ENCODE data around the gene TRIM38. TPM values are rescaled to one million over a fixed set of nuclear protein-coding genes. Genes with fewer than 3 reads are reported as not detected.
"Not testable (repeated sequence)": the region's sequence is repeated elsewhere in the genome, so short reads cannot be mapped to it uniquely, and the experiment has no call there.

The TRIM38 gene, protein sequence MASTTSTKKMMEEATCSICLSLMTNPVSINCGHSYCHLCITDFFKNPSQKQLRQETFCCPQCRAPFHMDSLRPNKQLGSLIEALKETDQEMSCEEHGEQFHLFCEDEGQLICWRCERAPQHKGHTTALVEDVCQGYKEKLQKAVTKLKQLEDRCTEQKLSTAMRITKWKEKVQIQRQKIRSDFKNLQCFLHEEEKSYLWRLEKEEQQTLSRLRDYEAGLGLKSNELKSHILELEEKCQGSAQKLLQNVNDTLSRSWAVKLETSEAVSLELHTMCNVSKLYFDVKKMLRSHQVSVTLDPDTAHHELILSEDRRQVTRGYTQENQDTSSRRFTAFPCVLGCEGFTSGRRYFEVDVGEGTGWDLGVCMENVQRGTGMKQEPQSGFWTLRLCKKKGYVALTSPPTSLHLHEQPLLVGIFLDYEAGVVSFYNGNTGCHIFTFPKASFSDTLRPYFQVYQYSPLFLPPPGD
- 10 to 100 TPM in 1 of 4 donors, 1 to 10 TPM in 3; 8.9 to 14.0 (median 9.5) TPM for polyA plus RNA-seq (ENCODE audit: insufficient read length in 4 of 4)

DNA sequence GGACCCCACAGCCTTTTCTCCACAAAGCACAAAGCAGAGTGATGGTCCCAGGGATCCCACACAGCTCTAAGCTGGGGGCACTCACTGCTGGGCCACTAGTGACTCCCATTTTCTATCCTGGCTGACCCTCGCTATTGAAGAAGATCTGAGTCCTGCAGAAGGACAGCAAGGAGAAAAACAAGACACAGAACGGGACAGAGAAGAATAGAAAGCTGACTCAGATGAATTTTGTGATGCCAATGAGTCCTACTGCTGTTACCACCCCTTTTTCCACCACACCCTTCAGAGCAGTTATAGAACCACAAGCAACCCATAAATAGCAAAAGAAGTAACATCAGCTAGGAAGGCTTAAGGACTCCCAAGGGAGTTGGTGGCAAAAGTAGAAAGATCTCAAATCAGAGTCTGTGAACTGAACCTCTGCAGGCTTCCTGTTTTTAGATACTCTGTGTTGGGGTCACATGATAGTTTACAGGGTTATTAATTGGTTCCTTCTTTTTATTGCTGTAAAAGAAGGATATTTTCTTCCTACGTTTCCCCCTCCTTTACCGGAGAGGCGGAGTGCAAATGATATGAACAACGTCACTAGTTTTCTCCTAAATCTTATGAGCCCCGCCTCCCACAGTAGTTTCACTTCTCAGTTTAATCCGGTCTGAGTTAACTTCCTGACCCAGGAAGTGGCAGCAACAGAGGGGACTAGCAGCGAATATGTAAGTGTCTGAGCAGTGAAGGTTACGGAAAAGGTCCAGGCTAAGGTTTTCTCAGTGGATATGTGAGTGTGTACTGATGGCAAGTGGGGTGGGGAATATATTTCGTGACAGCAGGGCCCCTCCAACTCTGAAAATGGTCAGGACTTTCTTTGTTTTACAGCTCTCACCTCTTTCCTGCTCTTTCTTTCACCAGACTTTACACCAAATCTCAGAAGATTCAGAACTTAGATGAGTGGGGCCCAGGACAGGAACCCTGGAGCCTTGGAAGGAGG is at the start of gene TRIM38:
Gene TRIM38, plus strand, starts transcription at position 654 of the 979 bp plus-strand sequence. CDS start 3,721 bp downstream, outside the sequence.
- peak; percentile 65 to 85 (median 73) for DNase-seq (ENCODE audit: low read depth in 4 of 4, low spot score in 2 of 4)

DNA sequence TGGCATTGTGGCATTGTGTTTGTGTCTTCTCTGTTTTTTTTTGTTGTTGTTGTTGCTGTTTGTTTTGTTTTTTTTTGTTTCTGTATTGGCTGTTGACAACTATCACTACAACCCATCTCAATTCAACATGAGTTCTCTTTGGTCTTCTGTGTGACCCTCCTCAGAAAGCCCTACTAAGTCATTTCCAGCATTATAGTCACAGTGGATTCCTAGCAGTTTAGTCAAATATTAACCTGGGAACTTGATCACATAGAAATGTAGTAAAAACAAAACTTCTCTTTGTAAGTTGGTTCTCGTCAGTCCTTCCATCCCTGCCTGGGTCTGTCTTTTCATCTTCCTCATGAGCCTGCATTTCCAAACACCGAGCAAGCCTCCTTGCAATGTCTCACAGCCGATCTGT is 48.9 kb upstream of the TRIM38 start:
- DNase-seq (ENCODE audit: low read depth in 4 of 4, low spot score in 2 of 4), result no peak

DNA sequence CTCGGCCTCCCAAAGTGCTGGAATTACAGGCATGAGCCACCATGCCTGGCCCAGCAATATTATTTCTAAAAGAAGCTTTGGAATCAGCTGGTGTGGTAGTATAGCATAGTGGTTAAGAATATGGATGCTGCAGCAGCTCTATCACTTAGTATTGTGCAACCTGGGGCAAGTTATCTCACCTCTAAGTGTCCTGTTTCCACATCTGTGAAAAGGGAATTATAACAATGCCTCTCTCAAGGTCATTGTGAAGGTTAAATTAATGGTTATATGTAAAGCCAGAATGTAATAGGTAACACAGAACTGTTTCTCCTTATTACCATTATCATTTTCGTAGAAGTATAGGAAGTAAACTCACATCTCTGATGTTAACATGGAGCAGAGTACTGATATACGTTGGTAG is 46.3 kb upstream of the TRIM38 start:
- DNase-seq (ENCODE audit: low read depth in 4 of 4, low spot score in 2 of 4), result no peak

DNA sequence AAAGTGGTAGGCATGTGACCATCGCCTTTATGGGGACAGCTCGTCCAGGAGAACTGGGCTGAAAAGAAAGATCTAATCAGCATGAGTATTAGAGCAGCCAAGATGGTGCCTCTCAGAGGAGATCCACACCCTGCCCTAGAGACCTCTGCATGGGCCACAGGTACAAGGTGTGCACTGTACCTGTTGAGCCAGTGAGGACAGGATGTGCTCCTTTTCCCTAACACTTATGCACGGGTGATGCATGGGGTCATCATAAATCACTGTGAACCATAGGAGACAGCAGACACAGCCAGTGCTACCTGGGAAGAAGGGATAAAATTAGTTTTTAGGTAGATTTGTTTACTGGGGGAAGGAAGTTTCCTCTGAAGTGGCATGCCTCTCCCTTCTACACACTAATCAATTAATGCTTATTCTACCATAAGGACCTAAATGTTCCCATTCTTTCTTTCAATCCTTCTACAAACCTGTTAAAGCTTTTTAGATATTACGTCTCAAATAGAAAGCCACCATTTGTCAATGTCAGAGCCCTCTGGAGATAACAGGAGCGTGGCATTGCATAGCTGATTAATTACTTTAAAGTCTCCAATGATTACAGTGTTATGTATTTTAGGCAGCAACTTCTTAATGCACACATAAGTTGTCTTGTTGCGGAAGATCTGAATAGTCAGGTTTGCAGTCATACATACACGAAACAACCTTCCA is 45.7 kb upstream of the TRIM38 start:
- no peak for DNase-seq (ENCODE audit: low read depth in 4 of 4, low spot score in 2 of 4)

DNA sequence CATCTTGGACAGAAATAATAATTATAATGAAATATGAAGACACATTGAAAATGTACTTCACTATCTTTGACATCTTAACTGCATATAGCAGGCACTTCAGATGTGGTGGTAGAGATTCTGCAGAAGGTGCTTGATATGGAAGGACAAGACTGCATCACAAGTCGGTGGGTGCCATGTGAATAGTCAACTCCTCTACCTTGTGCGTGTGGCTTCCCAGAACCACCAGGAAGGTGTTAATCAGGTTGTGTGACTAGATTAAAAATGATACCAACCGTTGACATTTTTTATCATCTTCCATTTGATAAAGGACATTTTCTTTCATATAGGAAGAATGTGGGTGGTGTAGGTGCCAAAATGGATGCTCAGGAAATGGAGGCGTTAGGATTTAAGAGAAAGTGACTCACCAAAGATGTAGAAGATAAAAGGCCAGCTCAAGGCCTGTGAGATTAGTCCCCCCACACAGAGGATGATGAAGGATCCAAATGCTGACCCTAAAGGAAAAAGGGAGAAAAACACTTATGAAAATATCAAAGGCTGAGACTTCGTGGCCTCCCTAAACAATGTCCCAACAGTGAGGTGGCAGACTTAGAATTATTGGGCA is 44.4 kb upstream of the TRIM38 start:
- no peak for DNase-seq (ENCODE audit: low read depth in 4 of 4, low spot score in 2 of 4)

DNA sequence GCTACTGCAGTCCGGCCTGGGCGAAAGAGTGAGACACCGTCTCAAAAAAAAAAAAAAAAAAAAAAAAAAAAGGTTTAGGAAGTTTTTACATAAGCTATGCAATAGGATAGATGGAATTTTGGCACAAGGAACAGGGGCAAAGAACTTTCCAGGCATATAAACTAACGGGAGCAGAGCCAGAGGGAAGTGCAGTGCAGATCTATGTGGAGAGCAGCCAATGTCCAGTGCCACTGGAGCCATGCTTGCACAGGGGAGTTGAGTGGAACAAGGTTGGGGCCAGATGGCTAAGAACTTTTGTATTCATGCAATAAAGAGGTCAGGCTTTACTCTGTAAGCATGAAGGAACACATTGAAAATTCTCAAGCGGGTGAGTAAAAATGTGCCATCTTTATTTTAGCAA is 42.9 kb upstream of the TRIM38 start:
- no peak for DNase-seq (ENCODE audit: low read depth in 4 of 4, low spot score in 2 of 4)

DNA sequence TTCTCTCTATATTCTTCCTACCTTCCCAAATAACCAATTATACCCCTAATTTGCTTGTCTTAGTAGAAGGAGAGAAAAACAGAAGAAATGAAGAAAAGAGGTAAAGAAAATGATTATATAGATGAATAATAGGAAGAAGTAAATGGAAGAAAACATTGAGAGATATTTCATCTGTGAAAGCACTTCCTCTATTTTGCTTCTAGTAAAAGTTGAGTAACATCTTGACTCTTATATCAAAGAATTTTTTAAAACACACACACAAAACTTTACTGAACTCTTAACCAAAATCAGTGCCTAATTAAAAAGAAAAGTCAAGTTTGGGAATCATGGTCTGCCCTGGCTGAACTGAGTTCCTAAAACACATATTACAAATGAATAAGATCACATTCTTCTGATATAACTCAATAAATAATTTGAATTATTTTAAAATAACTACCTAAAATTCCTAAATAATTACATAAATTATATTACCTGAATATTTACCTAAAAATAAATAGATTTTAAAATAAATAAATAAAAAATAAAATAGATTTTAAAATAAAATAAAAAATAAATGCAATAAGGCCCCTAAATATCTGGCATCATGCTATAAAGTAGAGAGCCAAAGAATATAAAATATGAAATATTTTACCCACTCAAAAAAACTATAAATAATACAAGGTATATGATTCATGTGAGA is 40.9 kb upstream of the TRIM38 start:
- DNase-seq (ENCODE audit: low read depth in 4 of 4, low spot score in 2 of 4), result no peak

DNA sequence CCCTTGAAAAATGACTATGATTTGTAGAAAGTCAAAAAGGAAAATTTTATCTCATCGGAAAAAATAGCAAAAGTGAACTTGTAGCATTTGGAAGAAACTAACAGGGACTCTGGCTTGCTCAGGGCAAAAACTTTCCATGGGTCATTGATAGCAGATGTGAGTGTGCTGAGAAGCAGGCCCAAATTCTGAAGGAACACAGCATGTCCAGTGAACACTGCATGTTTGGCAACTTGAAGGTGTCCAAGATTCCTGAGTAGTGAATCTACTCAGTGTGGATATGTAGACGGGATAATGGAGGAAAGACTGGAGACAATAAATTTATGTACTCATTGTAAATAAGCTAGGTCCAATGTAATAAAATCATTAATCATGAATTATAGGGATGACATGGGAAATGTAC is 40.3 kb upstream of the TRIM38 start:
- DNase-seq (ENCODE audit: low read depth in 4 of 4, low spot score in 2 of 4), result no peak

DNA sequence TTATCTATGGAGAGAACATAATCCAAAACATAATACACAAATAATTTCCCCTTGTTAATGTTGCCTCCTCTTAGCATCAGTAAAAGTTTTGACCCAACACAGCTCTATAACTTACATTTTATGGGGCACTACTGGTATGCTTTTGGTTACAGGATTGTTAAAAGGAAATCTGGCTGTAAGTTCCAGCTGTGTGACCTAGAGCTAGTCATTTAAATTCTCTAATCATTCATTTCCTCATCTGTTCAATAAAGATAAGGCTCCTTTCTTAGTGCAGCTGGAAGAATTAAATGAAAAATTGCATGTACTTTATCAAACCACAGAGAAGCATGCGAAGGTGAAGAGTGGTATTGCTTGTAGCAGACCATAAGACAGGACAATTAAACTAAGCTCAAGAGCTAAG is 36.7 kb upstream of the TRIM38 start:
- no peak for DNase-seq (ENCODE audit: low read depth in 4 of 4, low spot score in 2 of 4)

DNA sequence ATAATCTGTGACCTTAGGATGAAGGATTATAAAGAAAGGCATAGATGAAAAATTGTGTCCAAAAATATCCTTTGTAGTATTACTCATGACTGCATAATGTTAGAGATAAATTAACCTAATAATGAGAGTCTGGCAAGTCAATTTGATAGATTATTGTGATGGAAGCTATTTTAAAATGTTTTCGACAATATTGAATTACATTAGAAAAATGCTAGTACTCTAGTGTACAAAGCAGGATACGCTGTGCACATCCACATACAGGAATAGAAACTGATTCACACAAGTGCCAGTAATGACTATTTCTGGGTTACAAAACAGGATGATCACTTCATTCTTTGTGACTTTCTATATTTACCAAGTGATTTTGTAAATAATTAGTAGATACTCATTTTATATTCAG is 35.4 kb upstream of the TRIM38 start:
- no peak for DNase-seq (ENCODE audit: low read depth in 4 of 4, low spot score in 2 of 4)

DNA sequence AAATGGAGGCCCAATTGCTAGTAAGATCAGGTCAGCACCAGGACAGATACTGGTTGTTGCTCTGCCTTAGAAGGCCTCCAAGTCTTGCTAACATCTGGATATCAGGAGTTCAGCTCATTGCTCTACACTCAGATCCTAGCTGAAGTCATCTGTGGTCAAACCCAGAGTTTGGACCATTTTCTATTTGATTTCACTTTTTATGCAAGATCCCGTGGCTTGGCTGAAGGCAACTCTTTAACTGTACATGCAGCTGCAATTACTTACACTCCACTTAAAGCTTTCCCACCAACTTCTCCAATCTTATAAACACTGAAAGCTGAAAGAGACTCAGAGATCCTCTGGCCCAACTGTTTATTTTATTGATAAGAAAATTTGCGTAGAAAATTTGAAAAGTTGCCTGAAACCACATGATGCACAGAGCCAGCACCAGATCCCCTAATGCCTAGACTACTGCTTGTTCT is 34.8 kb upstream of the TRIM38 start:
- no peak for DNase-seq (ENCODE audit: low read depth in 4 of 4, low spot score in 2 of 4)

DNA sequence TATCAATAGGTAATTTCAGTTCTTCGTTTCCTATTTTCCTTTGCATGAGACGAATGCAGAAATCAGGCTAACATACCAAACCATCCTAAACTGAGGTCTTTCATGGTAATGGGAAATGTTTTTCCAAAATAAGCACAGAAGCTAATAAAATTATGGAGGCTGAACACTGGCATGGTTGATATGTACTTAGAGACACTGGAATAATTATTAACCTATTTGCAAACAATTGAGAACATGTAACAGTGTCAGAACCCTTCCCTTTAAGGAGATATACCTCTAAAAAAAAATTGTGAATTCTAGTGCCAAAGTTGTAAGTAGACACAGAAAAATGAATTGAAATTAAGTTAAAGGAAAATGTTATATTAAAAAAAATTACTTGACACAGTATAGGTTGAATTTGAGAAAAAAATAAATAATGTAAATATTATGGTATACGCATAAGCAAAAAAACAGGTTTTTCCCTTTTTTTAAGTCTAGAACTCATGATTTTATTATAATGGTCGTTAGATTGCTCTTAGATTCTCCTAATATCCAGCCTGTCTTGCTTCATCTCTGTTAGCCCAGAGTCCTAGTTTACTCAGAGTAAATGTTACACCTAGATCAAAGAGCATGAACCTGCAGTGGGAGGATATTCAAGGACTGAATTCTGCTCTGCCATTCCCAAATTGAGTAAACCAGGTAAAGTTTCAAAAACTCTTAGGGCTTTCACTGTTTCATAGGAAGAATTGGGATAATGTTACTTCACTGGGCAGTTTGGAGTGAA is 33.9 kb upstream of the TRIM38 start:
- DNase-seq (ENCODE audit: low read depth in 4 of 4, low spot score in 2 of 4), result no peak

DNA sequence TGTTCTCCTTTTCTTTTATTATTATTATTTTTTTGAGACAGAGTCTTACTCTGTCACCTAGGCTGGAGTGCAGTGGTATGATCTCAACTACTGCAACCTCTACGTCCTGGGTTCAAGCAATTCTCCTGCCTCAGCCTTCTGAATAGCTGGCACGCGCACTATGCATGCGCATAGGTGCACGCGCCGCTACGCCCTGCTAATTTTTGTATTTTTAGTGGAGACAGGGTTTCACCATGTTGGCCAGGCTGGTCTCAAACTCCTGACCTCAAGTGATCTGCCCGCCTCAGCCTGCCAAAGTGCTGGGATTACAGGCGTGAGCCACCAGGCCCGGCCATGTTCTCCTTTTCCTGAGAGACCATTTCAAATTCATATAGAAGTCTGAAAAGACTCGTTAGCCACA is 32.8 kb upstream of the TRIM38 start:
- DNase-seq (ENCODE audit: low read depth in 4 of 4, low spot score in 2 of 4), result not testable (repeated sequence)

DNA sequence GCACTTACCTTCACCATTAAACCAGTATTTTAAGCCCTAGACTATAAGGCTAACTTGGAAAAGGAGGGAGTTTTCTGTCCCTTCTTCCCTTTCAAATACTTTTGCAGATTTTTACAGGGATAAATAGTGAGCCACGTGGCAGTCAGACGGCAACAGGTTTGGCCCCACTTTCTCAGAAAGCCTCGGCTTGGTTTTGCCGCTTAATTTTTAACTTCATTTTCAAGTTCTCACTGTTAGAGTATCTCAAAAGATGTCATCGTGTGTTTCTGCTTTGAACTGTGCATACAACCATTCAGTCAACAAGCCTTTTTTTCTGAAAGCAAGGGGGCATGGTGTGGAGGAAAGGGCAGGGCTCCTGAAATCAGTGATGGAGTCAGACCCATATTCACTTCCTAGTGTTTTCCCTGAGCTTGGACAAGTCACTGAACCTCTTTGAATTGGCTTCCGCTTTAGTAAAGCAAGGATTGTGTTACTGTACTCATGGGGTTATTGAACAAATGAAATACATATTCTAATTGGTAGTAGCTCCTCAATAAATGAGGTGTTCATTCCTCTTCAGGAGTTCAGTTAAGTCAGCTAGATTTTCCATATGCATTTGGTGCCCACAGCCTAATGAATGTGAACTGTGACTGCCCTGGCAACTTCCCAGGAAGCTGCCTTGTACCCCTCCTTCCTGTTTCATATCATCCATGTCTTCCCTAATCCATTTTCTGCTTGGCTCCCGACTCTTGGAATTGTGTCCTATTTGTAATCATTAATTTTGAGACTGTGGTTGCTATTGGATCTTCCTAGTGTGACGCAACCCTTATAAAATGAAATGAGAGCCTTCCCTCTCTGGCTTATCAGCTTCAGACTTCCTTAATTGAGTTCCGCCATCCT is 31.8 kb upstream of the TRIM38 start, which contains the start of gene SLC17A2:
Gene SLC17A2, minus strand, starts transcription at position 160 of the 879 bp plus-strand sequence. CDS start 4,895 bp downstream, outside the sequence.
- no peak for DNase-seq (ENCODE audit: low read depth in 4 of 4, low spot score in 2 of 4)

DNA sequence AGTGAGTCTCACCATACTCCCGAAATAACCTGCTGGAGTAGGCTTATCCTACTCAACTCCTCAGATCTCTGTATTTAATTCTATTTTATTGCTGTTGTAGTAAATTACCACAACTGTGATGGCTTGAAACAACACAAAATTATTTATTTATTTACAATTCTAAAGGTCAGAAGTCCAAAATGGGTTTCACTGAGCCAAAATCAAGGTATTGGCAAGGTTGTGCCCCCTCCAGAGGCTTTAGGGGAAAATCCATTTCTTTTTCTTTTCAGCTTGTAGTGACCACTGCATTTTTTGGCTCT is 31.2 kb upstream of the TRIM38 start:
- DNase-seq (ENCODE audit: low read depth in 4 of 4, low spot score in 2 of 4), result no peak

DNA sequence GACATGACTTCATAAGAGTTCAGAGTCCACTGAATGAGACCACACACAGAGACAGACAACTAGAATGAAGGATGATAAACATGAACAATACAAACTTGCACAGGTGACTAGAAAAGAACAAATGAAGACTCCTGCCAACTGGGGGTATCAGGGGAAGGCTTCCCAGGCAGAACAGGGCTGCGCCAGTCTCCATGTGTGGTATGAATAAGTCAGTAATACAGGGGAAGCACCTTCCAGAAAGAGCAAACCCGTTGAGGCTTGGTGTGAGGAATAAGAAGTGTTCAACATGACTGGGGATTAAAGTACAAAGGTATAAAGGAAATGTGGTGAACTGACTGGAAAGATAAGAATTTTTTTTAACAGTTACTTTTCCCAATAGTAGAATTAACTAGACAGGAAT is 28.4 kb upstream of the TRIM38 start:
- no peak for DNase-seq (ENCODE audit: low read depth in 4 of 4, low spot score in 2 of 4)

DNA sequence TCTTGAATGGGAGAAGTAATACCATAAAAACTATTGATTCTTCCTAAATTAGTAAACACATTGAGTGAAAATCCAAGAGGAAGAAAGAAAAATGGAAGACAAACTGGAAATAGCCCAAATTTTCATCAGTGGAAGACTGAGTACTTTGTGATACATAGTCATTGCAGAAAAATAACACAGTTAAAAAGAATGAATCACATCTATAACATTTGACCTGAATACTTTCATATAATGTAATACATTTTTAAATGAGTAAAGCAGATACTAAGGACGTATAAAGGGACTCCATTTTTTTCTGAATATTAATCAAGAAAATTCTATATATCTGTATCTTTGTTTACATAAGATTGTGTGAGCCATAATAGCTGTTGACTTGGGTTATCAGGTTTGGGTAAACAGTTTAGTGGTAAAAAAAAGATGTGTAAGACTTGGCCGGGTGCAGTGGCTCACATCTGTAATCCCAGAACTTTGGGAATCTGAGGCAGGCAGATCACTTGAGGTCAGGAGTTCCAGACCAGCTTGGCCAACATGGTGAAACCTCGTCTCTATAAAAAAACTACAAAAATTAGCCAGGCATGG is 27.8 kb upstream of the TRIM38 start:
- no peak for DNase-seq (ENCODE audit: low read depth in 4 of 4, low spot score in 2 of 4)

DNA sequence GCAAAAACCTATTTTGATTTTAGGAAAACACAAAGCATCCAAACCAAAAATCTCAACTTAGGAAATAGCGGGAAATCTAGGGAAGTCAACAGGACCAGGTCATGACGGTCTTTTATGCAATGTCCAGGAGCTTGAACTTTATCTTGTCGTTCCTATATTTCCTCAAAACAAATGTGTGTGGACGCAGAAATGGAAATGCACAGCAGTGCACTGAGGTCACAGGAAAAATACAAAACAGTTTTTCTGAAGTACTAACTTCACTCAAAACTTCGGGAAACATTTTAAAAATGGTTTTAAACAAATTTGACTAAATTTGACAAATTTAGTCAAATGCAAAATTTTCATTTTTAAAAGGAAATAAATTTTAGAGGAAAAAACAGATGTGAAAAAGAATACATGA is 26.6 kb upstream of the TRIM38 start:
- no peak for DNase-seq (ENCODE audit: low read depth in 4 of 4, low spot score in 2 of 4)
